HEK293 (cell line): ENCODE results near the gene KLHL29.

ENCODE experiments used
- CTCF ChIP-seq: fragments of 450-650 bp; formaldehyde crosslinking; IDR thresholded peaks from 2 replicates; pipeline ENCODE4 v1.5.1; 2016; ENCODE audit warnings: missing biosample characterization, missing genetic modification characterization
- HOXA7 ChIP-seq: sonication (generic); formaldehyde crosslinking; IDR thresholded peaks from 2 replicates; pipeline ENCODE4 v1.8.1; 2022; ENCODE audit warnings: missing genetic modification reagents, borderline replicate concordance
- INSM2 ChIP-seq: fragments of 450-650 bp; formaldehyde crosslinking; IDR thresholded peaks from 2 replicates; pipeline ENCODE4 v1.5.1; 2016; ENCODE audit warnings: missing biosample characterization, missing genetic modification characterization
- MYNN ChIP-seq: fragments of 450-650 bp; formaldehyde crosslinking; IDR thresholded peaks from 2 replicates; pipeline ENCODE4 v1.5.1; 2016; ENCODE audit warnings: missing biosample characterization, missing genetic modification characterization, borderline replicate concordance
- ZBTB49 ChIP-seq: fragments of 450-650 bp; formaldehyde crosslinking; IDR thresholded peaks from 2 replicates; pipeline ENCODE4 v1.5.1; 2016; ENCODE audit warnings: missing biosample characterization, missing genetic modification characterization, low read depth
- ZNF24 ChIP-seq: fragments of 450-650 bp; formaldehyde crosslinking; IDR thresholded peaks from 2 replicates; pipeline ENCODE4 v1.5.1; 2016; ENCODE audit warnings: missing biosample characterization, missing genetic modification characterization
- ZNF501 ChIP-seq: fragments of 450-650 bp; formaldehyde crosslinking; IDR thresholded peaks from 2 replicates; pipeline ENCODE4 v1.5.1; 2016; ENCODE audit warnings: missing biosample characterization, missing genetic modification characterization
- ZNF629 ChIP-seq: fragments of 450-650 bp; formaldehyde crosslinking; IDR thresholded peaks from 2 replicates; pipeline ENCODE4 v1.5.1; 2017; ENCODE audit warnings: missing biosample characterization, missing genetic modification characterization
- ZNF777 ChIP-seq: fragments of 450-650 bp; formaldehyde crosslinking; IDR thresholded peaks from 2 replicates; pipeline ENCODE4 v1.5.1; 2017; ENCODE audit warnings: missing biosample characterization, missing genetic modification characterization, borderline replicate concordance
- ZSCAN16 ChIP-seq: fragments of 450-650 bp; formaldehyde crosslinking; IDR thresholded peaks from 2 replicates; pipeline ENCODE4 v1.5.1; 2016; ENCODE audit warnings: missing biosample characterization, missing genetic modification characterization

GRCh38 chr2:23719716-23720115, 334.7 kb downstream of the KLHL29 start:
- TF ChIP-seq ZNF24 (tag by site-specific recombination) (no peak), ZSCAN16 (tag by site-specific recombination) (no peak), ZNF501 (tag by site-specific recombination) (no peak), ZBTB49 (tag by site-specific recombination) (no peak), CTCF (no peak), MYNN (no peak), HOXA7 (CRISPR knock-in tag) (no peak), INSM2 (tag by site-specific recombination) (no peak), ZNF629 (tag by site-specific recombination) (no peak), ZNF777 (no peak)
